GM18498 (cell line): ENCODE results near the gene PRR33.
"Not testable (repeated sequence)": the region's sequence is repeated elsewhere in the genome, so short reads cannot be mapped to it uniquely, and the experiment has no call there.

Experiments
- ATAC-seq: cut with Tn5 transposase; IDR thresholded peaks from one replicate; pipeline ENCODE4 v1.9.1; 2021; ENCODE audit warnings: mild to moderate bottlenecking, moderate library complexity; ENCODE audit not compliant: unreplicated experiment

PRR33 gene

GRCh38 chr11:1890856-1891830, 552 bp downstream of the PRR33 start:
- ATAC-seq: no peak

GRCh38 chr11:1889941-1890855, 1.5 kb downstream of the PRR33 start:
- ATAC-seq: no peak

GRCh38 chr11:1889224-1889930, 2.3 kb downstream of the PRR33 start:
- no peak for ATAC-seq

- no peak for ATAC-seq
Observed at GRCh38 chr11:1888811-1889210, 2.9 kb downstream of the PRR33 start.

DNA sequence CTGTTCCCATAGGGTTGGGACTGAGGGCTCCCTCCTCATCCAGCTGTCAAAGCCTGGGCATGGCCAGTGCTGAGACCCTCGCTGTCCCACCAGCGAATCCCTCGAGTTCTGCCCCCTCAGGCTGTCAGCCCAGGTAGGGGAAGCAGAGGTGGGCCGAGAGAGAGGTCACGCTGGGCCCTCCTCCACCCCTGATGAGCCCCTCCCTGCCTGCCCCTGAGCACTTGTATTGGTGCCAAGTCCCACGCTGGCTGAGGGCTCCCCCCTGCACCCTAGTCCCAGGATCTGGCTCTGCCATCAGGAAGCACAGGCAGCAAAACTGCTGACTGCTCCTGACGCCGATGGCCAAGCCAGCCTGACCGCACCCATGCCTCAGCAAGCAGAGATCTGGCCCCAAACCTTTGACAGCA, 3.3 kb downstream of the PRR33 start:
- no peak for ATAC-seq

DNA sequence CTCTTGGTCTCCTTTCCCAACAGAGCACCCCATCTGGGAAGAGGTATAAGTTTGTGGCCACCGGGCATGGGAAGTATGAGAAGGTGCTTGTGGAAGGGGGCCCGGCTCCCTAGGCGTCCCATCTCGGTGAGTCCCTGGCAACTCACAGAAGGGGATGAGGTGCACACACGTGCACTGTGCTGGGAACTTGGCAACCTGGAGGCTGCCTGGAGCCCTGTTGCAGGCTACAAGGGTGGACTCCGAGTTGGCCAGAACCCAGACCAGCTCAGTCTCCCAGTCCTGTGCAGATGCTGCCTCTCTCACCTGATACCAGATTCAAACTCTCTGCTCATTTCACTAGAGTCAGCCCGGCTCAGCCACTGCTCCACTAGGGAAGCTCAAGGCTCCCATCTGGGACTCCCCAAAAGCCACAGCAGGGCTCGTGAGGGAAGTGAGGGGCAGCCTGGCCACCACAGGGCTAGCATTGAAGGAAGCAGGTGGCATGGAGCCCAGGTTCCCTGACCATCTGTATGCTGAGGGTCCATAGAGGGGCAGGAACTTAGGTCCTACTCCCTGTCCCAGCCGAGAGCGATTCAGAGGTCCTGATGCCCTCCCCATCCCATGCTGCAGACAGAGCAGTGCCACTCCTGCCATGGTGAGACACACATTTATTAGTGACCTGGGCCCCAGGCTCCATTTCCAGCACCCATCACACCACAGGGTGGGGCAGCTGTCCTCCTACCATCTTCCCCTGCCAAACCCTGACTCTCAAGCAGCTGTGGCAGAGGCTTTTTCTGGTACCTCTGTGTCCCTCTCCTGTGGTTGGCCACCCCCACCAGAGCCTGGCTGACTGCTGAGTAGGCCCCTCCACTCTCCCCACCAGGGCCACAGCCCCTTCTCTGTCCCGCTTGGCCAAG, 4.0 kb downstream of the PRR33 start:
- no peak for ATAC-seq

DNA sequence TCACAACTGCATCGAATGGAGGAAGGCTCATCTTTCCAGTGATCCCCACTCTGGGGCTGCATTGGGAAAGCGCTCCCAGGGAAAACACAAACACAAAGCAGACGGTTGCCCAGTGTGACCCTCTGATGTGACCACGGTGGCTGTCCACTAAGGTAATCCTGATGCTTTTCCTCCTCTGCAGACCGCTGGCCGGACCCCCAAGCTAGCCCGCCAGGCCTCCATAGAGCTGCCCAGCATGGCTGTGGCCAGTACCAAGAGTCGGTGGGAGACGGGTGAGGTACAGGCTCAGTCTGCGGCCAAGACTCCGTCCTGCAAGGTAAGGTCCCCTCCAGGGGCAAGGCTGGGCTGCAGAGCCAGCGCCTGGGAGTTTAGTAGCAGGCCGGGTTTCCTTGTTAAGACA, 5.1 kb downstream of the PRR33 start:
- not testable (repeated sequence) for ATAC-seq

DNA sequence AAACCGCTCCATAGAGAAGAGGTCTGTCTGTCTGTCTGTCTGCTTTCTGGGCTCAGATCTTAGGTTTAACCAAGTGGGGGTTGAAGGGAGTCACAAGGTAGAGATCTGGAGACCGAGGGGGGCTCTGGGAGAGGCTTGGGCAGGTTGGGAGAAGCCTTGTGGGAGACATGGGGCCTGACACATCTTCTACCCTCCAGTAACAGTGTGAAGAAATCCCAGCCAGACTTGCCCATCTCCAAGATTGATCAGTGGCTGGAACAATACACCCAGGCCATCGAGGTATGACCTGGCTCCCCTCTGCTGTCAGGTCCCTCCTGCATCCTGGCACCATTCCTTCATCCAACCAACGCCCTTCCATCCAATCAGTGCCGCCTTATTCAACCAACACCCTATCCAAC, 7.4 kb downstream of the PRR33 start:
- no peak for ATAC-seq

GRCh38 chr11:1883346-1884302, 8.1 kb downstream of the PRR33 start:
- ATAC-seq: no peak

DNA sequence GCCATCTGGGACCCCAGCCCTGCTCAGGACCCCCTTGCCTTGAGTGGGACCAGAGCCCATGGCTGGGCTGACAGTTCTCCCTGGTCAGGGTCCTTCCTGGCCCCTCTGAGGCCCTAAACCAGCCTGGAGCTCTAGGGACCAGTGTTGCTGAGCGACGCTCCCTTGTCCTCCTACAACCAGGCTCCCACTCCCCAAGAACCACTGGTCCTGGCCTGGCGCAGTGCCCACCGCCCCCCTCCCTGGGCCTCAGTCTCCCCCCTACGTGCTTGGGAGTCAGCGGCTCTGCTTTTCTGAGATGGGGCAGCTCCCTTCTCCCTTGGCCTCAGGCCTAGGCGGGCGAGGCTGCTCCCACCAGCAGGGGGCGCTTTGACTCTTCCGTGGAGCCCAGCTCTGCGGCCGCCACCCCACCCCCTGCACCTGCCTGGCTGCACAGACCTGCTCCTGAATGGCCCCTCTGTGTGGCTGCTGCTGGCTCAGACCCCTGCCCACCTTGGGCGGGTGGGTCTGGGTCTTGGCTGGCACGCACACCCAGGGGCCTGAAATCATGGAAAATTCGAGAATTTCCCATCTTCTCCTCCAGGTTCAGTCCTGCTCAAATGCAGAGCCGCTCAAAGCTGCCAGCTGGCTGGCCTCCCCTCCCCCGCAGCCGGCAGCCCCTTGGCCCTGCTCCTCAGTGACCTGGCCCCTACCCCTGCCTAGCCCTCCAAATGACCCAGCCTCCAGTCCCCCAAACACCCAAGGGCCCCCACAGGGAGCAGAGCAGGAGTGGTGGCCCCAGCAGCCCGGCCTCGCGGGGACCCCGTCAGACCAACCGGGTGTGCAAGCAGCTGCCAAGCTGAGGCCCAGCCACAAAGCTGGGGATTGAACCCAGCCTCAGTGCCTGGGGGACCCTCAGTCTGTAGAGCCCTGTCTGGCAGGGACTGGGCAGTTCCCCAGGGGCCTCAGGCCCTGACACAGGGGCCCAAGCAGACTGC, 9.1 kb downstream of the PRR33 start:
- no peak for ATAC-seq

DNA sequence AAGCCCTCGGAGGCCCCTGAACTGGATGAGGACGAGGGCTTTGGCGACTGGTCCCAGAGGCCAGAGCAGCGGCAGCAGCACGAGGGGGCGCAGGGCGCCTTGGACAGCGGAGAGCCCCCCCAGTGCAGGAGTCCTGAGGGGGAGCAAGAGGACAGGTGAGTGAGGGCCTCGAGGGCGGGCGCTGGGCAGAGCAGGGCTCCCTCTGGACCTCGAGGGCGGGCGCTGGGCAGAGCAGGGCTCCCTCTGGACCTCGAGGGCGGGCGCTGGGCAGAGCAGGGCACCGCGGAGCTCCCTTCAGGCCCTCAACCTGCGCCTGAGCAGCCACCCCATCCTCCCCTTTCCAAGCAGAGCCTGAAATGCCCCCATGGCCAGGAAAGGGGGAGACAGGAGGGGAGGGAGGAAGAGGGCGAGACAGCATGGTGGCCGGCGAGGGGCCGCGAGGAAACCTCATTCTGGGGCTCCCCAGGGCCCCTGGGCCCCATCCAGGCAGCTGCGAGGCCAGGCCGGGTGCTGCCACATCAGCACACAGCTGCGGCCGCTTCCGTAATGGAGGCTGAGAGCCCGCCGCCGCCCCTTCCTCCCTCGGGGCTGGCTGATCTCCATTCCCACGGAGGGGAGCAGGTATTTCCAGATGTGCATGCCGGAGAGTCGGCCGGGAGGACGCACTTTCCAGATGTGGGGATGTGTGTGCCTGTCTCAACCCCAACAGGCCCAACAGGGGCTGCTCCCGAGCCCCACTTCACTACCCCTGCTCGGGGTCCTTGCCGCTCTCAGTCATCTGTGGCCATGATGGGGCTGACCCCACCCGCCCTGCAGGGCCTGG, 10.0 kb downstream of the PRR33 start:
- ATAC-seq: no peak

DNA sequence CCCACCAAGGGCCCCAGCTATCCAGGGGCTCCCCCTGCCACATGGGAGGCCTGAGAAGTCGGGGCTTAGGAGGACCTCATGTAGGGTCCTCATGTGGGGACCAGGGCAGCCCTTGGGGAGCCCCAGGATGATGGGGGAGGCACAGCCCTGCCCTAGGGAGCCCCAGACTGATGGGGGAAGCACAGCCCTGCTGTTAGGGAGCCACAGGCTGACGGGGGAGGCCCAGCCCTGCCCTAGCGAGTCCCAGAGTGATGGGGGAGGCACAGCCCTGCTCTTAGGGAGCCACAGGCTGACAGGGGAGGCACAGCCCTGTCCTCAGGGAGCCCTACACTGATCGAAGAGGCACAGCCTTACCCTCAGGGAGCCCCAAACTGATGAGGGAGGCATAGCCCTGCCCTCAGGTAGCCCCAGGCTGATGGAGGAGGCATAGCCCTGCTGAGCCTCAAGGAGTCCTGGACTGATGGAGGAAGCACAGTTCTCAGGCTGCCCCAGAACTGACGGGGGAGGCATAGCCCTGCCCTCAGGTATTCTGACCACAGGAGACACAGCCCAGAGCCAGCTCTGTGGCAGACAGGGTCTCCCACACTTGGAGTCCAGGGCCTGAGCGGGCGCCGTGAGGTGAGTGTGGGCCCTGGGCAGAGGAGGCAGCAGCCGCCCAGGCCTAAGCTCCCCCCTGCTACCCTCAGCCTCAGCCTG, 10.8 kb downstream of the PRR33 start:
- ATAC-seq: no peak

DNA sequence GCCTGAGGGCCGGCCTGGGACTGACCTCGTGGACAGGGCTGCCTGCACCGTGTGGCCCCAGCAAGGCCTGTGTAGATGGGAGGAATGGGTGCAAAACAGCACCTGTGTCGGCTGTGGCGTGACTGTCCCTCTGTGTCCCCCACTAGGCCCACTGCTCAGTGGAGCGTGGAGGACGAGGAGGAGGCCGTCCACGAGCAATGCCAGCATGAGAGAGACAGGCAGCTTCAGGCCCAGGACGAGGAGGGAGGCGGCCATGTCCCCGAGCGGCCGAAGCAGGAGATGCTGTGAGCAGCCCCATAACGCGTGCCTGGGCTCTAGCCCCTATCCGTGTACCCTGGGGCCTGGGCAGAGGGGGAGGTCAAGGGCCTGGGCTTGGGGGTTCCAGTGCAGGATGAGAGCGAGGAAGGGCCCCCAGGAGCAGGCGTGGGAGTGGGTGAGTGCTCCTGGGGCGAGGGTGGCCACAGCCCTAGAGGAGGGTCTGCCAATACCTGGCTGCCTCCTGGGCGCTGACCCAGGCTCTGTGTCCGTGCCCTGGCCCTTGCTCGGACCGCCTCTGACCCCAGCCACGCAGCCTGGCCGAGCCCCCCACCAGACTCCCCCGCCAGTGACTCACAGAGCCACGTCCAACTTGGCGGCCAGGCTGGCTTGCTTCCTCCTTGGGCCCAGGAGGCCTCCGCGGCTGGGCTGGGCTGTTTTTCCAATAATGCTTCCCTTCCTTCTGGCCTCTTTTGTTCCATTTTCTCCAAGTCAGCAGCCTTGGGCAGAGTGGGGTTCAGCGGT, 11.6 kb downstream of the PRR33 start:
- ATAC-seq: no peak

DNA sequence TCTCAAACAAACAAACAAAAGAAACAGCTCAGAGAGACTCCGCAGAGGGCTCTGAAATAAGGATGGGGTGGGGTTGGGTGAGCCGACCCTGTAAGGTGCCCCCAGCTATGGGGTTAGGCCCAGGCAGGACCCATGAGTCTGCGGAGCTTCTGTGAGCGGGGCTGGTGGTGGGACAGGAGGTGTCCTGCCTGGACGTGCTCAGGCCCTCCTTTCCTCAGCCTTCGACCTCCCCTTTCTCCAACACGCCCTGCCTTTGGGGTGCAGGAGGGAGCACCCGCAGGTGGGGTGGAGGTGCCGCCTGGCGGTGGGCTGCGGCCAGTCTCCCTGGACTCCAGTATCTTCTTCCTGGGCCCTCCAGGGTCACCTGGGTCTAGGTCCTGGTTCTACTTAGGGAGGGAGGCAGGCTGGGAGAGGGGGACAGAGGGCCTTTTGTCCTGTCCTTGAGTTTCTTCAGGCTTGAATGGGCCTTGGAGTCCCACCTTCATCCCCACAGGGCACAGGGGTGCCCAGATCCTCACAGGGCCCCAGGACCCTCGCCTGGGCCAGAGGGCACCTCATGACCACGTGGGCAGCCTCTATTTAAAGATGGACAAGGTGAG, 12.3 kb downstream of the PRR33 start:
- no peak for ATAC-seq
